D721Med (cell line): ENCODE results near the gene PRKCQ.
A peak's percentile ranks its signal among the peaks of the same experiment; 100 is the strongest.

Experiments used
- DNase-seq: peaks from one replicate; pipeline ENCODE4 v3.0.0; 2011; ENCODE audit warnings: low spot score; ENCODE audit not compliant: insufficient read length
- FAIRE-seq: peaks from 2 replicates; lab custom pipeline; 2011; peaks lifted over from hg19 to GRCh38; lab: Jason Lieb, UNC
- TF ChIP-seq, protein P1 (sequence below): IDR thresholded peaks from 2 replicates; pipeline ENCODE4 v1.5.1; 2012; ENCODE audit warnings: mild to moderate bottlenecking, control low read depth; ENCODE audit not compliant: insufficient read depth; ENCODE audit errors: missing control alignments

PRKCQ gene

DNA sequence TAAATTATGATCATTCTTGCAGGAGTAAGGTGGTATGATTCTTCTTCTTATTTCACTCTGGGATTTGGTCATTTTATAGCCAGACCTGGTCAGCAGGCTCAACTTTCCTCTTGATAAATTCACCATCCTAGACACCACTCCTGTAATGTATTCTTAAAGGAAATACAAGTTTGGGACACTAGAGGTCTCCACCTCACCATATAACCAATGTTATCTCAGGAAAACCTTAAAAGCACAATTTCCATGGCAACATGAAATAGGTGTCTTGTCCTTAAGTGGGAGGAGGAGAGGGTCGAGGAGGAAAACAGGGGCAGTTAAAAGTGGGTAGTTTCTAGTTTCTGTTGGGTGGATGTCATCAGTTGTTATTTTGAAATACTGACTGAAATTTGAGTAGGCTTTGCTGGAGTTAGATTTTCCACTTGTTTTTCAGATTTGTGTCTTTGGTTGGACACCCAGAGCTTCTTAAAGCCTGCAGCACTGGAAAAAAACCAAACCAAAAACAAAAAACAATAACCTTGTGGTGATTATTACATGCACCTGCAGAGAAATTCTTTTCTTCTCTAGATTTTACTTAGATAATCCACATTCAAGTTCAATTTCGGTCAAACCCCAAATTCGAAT lies 163.1 kb downstream of the PRKCQ start:
- no peak for FAIRE-seq
- DNase-seq, result no peak
- TF ChIP-seq, protein P1, sequence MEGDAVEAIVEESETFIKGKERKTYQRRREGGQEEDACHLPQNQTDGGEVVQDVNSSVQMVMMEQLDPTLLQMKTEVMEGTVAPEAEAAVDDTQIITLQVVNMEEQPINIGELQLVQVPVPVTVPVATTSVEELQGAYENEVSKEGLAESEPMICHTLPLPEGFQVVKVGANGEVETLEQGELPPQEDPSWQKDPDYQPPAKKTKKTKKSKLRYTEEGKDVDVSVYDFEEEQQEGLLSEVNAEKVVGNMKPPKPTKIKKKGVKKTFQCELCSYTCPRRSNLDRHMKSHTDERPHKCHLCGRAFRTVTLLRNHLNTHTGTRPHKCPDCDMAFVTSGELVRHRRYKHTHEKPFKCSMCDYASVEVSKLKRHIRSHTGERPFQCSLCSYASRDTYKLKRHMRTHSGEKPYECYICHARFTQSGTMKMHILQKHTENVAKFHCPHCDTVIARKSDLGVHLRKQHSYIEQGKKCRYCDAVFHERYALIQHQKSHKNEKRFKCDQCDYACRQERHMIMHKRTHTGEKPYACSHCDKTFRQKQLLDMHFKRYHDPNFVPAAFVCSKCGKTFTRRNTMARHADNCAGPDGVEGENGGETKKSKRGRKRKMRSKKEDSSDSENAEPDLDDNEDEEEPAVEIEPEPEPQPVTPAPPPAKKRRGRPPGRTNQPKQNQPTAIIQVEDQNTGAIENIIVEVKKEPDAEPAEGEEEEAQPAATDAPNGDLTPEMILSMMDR, result peak; percentile 87

DNA sequence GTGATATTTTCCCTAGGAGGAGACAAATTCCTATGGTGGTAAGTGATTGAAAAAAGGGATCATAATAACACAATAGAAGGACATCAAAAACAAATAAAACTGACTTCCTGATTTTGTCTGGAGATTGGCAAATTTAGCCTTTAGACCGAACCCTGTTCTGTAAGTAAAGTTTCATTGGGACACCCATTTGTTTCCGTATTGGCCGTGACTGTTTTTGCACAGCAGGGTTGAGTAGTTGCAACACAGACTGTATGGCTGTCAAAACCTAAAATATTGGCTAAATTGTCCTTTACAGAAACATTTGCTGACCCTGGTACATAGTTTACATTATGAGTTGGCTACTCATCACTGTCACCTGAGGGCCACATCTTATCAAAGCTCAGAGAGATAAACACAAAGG lies 168.6 kb downstream of the PRKCQ start:
- DNase-seq (no peak), FAIRE-seq (no peak)
- TF ChIP-seq, protein P1, result no peak

DNA sequence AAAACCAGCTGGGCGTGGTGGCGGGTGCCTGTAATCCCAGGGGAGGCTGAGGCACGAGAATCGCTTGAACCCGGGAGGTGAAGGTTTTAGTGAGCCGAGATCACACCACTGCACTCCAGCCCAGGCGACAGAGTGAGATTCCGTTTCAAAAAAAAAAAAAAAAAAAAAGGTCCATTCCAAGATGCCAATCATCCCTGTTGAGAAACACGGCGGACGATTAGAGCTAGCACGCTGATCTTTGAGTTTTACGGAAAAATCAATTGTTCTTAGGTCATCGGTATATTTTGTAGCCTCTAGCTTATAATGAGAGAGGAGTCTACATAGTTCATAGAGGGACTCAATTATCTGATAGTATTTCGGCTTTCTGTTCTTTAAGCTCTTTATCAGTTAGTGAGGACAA lies 169.2 kb downstream of the PRKCQ start:
- FAIRE-seq, result no peak
- TF ChIP-seq, protein P1, result no peak
- DNase-seq, result no peak

DNA sequence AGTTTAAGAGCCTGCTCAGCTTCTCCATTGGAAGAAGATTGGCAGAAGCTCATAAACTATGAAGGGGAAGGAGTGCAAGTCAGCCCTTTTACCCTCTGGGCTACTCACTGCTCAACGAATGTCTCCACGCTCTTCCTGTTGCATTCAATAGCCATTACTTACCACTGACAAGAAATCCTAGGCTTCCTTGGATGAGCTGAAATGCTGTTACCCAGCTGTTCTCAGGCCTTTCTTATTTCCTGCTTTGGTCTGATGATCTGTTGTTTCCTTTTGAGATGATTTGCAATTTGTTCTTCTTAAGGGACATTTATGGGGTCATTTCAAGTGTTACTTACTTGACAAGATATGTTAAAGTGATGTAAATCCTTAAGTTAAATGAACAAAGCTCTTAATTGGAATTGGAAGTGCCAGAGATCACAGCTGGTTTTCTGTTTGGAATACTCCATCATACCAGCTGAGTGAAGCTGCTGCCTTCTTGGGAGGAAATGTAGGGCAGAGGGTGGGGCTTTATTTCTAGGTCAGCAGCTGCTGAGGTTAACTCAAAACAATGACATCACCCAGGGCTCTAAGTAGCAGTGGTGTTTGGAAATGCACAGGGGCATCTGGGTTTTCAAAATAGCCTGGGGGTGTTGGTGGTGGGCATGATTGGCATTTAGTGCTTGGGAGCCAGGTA lies 170.0 kb downstream of the PRKCQ start:
- TF ChIP-seq, protein P1, result no peak

DNA sequence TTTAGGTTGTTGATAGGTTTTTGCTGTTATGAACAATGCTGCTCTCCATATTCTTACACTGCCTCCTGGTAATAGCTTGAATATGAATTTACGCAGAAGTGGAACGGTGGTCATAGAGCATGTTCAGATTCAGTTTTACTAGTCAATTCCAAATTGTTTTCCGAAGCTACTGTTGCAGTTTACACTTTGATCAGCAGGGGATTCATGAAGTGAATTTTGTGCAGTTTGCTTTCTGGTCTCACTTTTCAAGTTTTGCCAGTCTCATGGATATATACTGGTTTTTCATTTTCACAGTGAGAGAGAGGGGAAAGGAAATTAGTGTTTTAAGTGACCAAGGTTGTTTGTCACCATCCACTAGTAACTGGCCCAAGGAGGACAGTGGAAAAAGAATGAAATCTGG lies 171.3 kb downstream of the PRKCQ start:
- TF ChIP-seq, protein P1, result no peak
- FAIRE-seq (no peak), DNase-seq (no peak)

More for the DNA sequence above, 170.0 kb downstream of the PRKCQ start:
- no peak for FAIRE-seq
- no peak for DNase-seq

DNA sequence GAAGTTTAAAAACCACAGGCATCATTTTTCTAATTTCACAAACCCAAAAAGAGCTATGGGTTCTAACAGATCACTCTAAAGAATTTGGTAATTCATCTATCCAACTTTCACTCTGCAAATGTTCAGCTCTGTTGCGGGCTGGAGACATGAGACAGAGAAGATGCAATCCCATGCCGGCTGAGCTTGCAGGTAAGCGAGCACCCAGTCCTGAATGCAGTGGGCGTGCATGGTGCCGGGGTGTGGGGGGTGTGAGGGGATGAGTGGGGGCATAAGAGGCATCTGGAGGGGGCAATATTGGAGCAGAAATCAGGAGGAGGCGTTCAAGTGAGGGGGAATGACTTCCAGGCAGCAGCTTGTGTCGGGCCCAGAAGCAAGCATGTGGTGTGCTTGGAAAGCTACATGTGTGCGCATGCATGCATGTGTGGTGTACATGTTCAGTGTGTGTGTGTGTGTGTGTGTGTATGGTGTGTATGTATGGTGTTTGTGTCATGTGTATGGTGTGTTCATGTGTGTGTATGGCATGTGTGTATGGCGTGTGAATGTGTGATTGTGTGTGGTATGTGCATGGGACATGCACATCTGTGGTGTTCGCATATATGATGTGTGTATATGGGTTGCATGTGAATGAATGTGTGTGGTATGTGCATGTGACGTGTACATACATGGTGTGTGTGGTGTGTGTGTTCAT lies 172.9 kb downstream of the PRKCQ start:
- FAIRE-seq, result no peak
- no peak for DNase-seq
- TF ChIP-seq, protein P1, result no peak
